Testis (tissue), 2 donors: ENCODE measurements around the gene MYCBP.

Source experiments
- CTCF ChIP-seq, 3 experiments: fragments of 450-650 bp in 2 of 3; fragments of 200-600 bp in 1 of 3; sonication (generic) in 1 of 3; IDR thresholded peaks; one replicate each; pipeline ENCODE4 v1.5.1; 2016 to 2019; ENCODE audit warnings: antibody characterized with exemption in 3 of 3, mild to moderate bottlenecking in 2 of 3, moderate library complexity in 1 of 3
- POLR2A ChIP-seq: fragments of 450-650 bp; IDR thresholded peaks from one replicate; pipeline ENCODE4 v1.6.1; 2017; ENCODE audit warnings: antibody characterized with exemption, mild to moderate bottlenecking, moderate library complexity

- TF ChIP-seq CTCF (IDR thresholded peaks at IDR 0.05) (peak in 2 of 3 experiments; percentile 13 to 31), POLR2A (no peak)
Measured at GRCh38 chr1:38873027-38873969, at the start of gene MYCBP.
